Activated CD4-positive, alpha-beta T cell treated with anti-CD3 and anti-CD28 coated beads for 24 hours (primary cell): Measurements from ENCODE around the gene MYO5A.
"Not testable (repeated sequence)": the region's sequence is repeated elsewhere in the genome, so short reads cannot be mapped to it uniquely, and the experiment has no call there.

ENCODE experiments used
- DNase-seq, 2 donors: peaks; one replicate each; pipeline ENCODE4 v3.0.0-alpha.2; 2020; ENCODE audit warnings: low read depth in 2 of 2

Gene MYO5A

GRCh38 chr15:52288986-52289385 lies 239.7 kb downstream of the MYO5A start:
- DNase-seq = no peak

- no peak for DNase-seq
Observed at GRCh38 chr15:52288051-52288942, 240.4 kb downstream of the MYO5A start.

- no peak for DNase-seq
Observed at GRCh38 chr15:52287114-52287513, 241.6 kb downstream of the MYO5A start.

GRCh38 chr15:52285941-52286340 lies 242.7 kb downstream of the MYO5A start:
- DNase-seq = not testable (repeated sequence)

- no peak for DNase-seq
Observed at GRCh38 chr15:52284164-52284563, 244.5 kb downstream of the MYO5A start.

- no peak for DNase-seq
Observed at GRCh38 chr15:52283281-52283680, 245.4 kb downstream of the MYO5A start.

GRCh38 chr15:52282418-52282817 lies 246.3 kb downstream of the MYO5A start:
- DNase-seq = no peak

GRCh38 chr15:52281085-52282035 lies 247.3 kb downstream of the MYO5A start:
- DNase-seq = no peak

GRCh38 chr15:52280326-52281084 lies 248.2 kb downstream of the MYO5A start:
- no peak for DNase-seq

GRCh38 chr15:52278636-52279367 lies 249.9 kb downstream of the MYO5A start:
- no peak for DNase-seq

- no peak for DNase-seq
Observed at GRCh38 chr15:52278135-52278534, 250.5 kb downstream of the MYO5A start.

- DNase-seq = no peak
Observed at GRCh38 chr15:52277575-52277974, 251.1 kb downstream of the MYO5A start.

- DNase-seq = no peak
Observed at GRCh38 chr15:52276256-52276770, 252.4 kb downstream of the MYO5A start.

GRCh38 chr15:52263563-52264282 lies 265.0 kb downstream of the MYO5A start:
- DNase-seq = no peak

- no peak for DNase-seq
Observed at GRCh38 chr15:52262364-52262763, 266.3 kb downstream of the MYO5A start.

GRCh38 chr15:52261498-52262242 lies 267.0 kb downstream of the MYO5A start:
- DNase-seq = peak; percentile 31 to 33

- DNase-seq = no peak
Observed at GRCh38 chr15:52261026-52261425, 267.7 kb downstream of the MYO5A start.

GRCh38 chr15:52259503-52259902 lies 269.2 kb downstream of the MYO5A start:
- no peak for DNase-seq

GRCh38 chr15:52258461-52258860 lies 270.2 kb downstream of the MYO5A start:
- DNase-seq = no peak

- no peak for DNase-seq
Observed at GRCh38 chr15:52257734-52258062, 271.0 kb downstream of the MYO5A start.
